Measurements from ENCODE around the gene NXPE4.

DNA sequence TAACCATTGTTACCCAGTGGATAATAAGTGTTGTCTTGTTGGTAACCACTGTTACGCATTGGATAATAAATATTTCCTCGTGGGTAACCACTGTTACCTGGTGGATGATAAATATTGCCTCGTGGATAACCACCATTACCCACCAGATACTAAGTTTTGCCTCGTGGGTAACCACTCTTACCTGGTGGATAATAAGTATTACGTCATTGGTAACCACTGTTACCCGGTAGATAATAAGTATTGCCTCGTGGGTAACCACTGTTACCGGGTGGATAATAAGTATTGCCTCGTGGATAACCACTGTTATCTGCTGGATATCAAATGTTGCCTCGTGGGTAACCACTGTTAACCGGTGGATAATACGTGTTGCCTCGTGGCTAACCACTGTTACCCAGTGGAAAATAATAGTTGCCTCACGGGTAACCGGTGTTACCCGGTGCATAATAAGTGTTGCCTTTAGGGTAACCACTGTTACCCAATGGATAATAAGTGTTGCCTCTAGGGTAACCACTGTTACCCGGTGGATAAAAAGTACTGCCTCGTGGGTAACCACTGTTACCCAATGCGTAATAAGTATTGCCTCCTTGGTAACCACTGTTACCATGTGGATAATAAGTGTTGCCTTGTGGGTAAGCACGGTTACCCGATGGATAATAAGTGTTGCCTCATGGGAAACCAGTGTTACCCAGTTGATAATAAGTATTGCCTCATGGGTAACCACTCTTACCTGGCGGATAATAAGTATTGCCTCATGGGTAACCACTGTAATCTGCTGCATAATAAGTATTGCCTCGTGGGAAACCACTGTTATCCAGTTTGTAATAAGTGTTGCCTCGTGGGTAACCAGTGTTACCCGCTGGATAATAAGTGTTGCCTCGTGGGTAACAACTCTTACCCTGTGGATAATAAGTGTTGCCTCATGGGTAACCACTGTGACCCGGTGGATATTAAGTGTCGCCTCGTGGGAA is 21.9 kb upstream of the NXPE4 start:
- TF ChIP-seq, protein P1, sequence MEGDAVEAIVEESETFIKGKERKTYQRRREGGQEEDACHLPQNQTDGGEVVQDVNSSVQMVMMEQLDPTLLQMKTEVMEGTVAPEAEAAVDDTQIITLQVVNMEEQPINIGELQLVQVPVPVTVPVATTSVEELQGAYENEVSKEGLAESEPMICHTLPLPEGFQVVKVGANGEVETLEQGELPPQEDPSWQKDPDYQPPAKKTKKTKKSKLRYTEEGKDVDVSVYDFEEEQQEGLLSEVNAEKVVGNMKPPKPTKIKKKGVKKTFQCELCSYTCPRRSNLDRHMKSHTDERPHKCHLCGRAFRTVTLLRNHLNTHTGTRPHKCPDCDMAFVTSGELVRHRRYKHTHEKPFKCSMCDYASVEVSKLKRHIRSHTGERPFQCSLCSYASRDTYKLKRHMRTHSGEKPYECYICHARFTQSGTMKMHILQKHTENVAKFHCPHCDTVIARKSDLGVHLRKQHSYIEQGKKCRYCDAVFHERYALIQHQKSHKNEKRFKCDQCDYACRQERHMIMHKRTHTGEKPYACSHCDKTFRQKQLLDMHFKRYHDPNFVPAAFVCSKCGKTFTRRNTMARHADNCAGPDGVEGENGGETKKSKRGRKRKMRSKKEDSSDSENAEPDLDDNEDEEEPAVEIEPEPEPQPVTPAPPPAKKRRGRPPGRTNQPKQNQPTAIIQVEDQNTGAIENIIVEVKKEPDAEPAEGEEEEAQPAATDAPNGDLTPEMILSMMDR (IDR thresholded peaks at IDR 0.05), result no peak
- TF ChIP-seq POLR2A (IDR thresholded peaks at IDR 0.05), result no peak

All from suprapubic skin (tissue), 3 donors.